ENCODE results near the gene CTSF. TPM values are rescaled to one million over a fixed set of nuclear protein-coding genes. Genes with fewer than 3 reads are reported as not detected.

The CTSF gene
- not detected in 2 replicates for total RNA-seq (2016; rRNA removed; fragmentation: Illumina TruSeq; extraction: Trizol)
- not detected in 2 replicates for total RNA-seq (2016; cell fraction: cytosol; rRNA removed; fragmentation: Illumina TruSeq; extraction: Trizol; ENCODE audit: low read depth)
- not detected in 2 replicates for total RNA-seq (2016; cell fraction: insoluble cytoplasmic fraction; rRNA removed; fragmentation: Illumina TruSeq; extraction: Trizol)
- total RNA-seq (2016; cell fraction: membrane; rRNA removed; fragmentation: Illumina TruSeq; extraction: Trizol): not detected in 2 replicates
- not detected in 2 replicates for total RNA-seq (2016; cell fraction: nucleus; rRNA removed; fragmentation: Illumina TruSeq; extraction: Trizol)
- polyA plus RNA-seq (2011; rRNA removed): 0.17 TPM in 1 of 2 replicates, not detected in the other
- polyA plus RNA-seq (2011; cell fraction: cytosol; rRNA removed): 0.08 TPM in 1 of 2 replicates, not detected in the other
- polyA plus RNA-seq (2011; cell fraction: nucleus; rRNA removed): 0.24 TPM in 1 of 2 replicates, not detected in the other
- not detected in 2 replicates for polyA plus RNA-seq (2012)
- polyA plus RNA-seq (2016; cell fraction: cytosol; fragmentation: Illumina TruSeq; extraction: Trizol; ENCODE audit: low read depth): not detected in 2 replicates
- not detected in 2 replicates for polyA plus RNA-seq (2016; cell fraction: insoluble cytoplasmic fraction; fragmentation: Illumina TruSeq; extraction: Trizol; ENCODE audit: low read depth)
- polyA plus RNA-seq (2016; cell fraction: membrane; fragmentation: Illumina TruSeq; extraction: Trizol; ENCODE audit: low read depth): not detected in 2 replicates
- not detected in 2 replicates for polyA plus RNA-seq (2016; cell fraction: nucleus; fragmentation: Illumina TruSeq; extraction: Trizol; ENCODE audit: insufficient read depth, low read depth)
- polyA minus RNA-seq (2011; rRNA and poly(A)+ RNA removed; ENCODE audit: low replicate concordance): 6.7 TPM in 1 of 2 replicates, not detected in the other
- not detected in 2 replicates for polyA minus RNA-seq (2011; cell fraction: cytosol; rRNA and poly(A)+ RNA removed)
- not detected in 2 replicates for polyA minus RNA-seq (2011; cell fraction: nucleus; rRNA and poly(A)+ RNA removed)
- Bru-seq, nascent RNA: not detected
- not detected for BruChase-seq, experiment 1, labeled RNA remaining after a 6-hour chase
- percentile 22 among the genes with signal in this experiment for BruChase-seq, experiment 2, labeled RNA remaining after a 2-hour chase
- long read RNA-seq, experiment 1: 0 reads
- long read RNA-seq, experiment 2: 0 reads

- no peak for FAIRE-seq
- Histone ChIP-seq H3K4me2 (ENCODE audit: low read depth, low read length) (no peak within 1 kb of the TSS), H3K79me2 (ENCODE audit: insufficient read depth, low read length) (no peaks in the 10 kb centered on the region), H2AFZ (ENCODE audit: low read length) (no peak within 1 kb of the TSS), H4K20me1 (ENCODE audit: insufficient read depth, low read length) (no peaks in the 10 kb centered on the region), H3K36me3 (replicated peaks in 1 of 2; ENCODE audit: control insufficient read depth in 1 of 2, insufficient read depth in 2 of 2, low read length in 2 of 2) (no peaks in the 10 kb centered on the region), H3K27ac (ENCODE audit: extremely low read length, insufficient read depth, low read length) (no peak within 1 kb of the TSS), H3K4me1 (ENCODE audit: insufficient read depth, low read length) (no peaks in the 10 kb centered on the region), H3K9me3 (ENCODE audit: low read length) (no peaks in the 10 kb centered on the region), H3K9ac (ENCODE audit: insufficient read depth, low read depth, low read length) (no peak within 1 kb of the TSS), H3K4me3 (replicated peaks in 1 of 3; ENCODE audit: insufficient read depth in 1 of 3, low read depth in 2 of 3, low read length in 3 of 3) (no peak within 1 kb of the TSS), H3K27me3 (ENCODE audit: control insufficient read depth in 1 of 2, insufficient read depth in 2 of 2, low read length in 2 of 2) (peaks cover 3 to 43% of the 10 kb centered on the region in 2 experiments; a peak in 4 of 5 replicates)
- in situ Hi-C loops (cut with HindIII; ENCODE audit: extremely low pct_ligation_motif_present, low pct_unique_long_range_greater_than_20kb): loop anchor here (25.0 kb wide), 1 partner anchor 269 kb away; the partner anchor contains the start of gene RCE1
- 58% methylated on average over 9 of the region's 77 CpGs for whole genome bisulfite sequencing (ENCODE audit: low lambda C conversion rate)
- no peak for DNase-seq (ENCODE audit: low spot score)
- ATAC-seq: no peak
- TF ChIP-seq ZNF30 (CRISPR knock-in tag; IDR thresholded peaks at IDR 0.05) (no peak), MEF2D (CRISPR knock-in tag; IDR thresholded peaks at IDR 0.05) (no peak)
- TF ChIP-seq, protein P1, sequence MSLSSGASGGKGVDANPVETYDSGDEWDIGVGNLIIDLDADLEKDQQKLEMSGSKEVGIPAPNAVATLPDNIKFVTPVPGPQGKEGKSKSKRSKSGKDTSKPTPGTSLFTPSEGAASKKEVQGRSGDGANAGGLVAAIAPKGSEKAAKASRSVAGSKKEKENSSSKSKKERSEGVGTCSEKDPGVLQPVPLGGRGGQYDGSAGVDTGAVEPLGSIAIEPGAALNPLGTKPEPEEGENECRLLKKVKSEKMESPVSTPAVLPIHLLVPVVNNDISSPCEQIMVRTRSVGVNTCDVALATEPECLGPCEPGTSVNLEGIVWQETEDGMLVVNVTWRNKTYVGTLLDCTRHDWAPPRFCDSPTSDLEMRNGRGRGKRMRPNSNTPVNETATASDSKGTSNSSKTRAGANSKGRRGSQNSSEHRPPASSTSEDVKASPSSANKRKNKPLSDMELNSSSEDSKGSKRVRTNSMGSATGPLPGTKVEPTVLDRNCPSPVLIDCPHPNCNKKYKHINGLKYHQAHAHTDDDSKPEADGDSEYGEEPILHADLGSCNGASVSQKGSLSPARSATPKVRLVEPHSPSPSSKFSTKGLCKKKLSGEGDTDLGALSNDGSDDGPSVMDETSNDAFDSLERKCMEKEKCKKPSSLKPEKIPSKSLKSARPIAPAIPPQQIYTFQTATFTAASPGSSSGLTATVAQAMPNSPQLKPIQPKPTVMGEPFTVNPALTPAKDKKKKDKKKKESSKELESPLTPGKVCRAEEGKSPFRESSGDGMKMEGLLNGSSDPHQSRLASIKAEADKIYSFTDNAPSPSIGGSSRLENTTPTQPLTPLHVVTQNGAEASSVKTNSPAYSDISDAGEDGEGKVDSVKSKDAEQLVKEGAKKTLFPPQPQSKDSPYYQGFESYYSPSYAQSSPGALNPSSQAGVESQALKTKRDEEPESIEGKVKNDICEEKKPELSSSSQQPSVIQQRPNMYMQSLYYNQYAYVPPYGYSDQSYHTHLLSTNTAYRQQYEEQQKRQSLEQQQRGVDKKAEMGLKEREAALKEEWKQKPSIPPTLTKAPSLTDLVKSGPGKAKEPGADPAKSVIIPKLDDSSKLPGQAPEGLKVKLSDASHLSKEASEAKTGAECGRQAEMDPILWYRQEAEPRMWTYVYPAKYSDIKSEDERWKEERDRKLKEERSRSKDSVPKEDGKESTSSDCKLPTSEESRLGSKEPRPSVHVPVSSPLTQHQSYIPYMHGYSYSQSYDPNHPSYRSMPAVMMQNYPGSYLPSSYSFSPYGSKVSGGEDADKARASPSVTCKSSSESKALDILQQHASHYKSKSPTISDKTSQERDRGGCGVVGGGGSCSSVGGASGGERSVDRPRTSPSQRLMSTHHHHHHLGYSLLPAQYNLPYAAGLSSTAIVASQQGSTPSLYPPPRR (CRISPR knock-in tag; IDR thresholded peaks at IDR 0.05; ENCODE audit: borderline replicate concordance): no peak
- TF ChIP-seq, protein P2, sequence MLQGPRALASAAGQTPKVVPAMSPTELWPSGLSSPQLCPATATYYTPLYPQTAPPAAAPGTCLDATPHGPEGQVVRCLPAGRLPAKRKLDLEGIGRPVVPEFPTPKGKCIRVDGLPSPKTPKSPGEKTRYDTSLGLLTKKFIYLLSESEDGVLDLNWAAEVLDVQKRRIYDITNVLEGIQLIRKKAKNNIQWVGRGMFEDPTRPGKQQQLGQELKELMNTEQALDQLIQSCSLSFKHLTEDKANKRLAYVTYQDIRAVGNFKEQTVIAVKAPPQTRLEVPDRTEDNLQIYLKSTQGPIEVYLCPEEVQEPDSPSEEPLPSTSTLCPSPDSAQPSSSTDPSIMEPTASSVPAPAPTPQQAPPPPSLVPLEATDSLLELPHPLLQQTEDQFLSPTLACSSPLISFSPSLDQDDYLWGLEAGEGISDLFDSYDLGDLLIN (CRISPR knock-in tag; IDR thresholded peaks at IDR 0.05; ENCODE audit: borderline replicate concordance): no peak
- ChIA-PET CTCF (ENCODE audit: low intra/inter-chr PET ratio, low total read pairs) (no interaction called here), POLR2A (no interaction called here)
- BruUV-seq (replicated peaks): no TSS peak
- intact Hi-C loops (cut with micrococcal nuclease; ENCODE audit: unreplicated experiment): no loop called here
These were observed at the start of gene CTSF for GRCh38 chr11:66568124-66568916. Gene CTSF (minus strand): TSS chr11:66568606. CDS start chr11:66568486, 120 bp downstream.
